Lower leg skin (tissue), 3 donors: ENCODE results near the gene RBM4B.

ENCODE experiments used
- CTCF ChIP-seq, 3 donors: fragments of 450-650 bp; IDR thresholded peaks; one replicate each; pipeline ENCODE4 v1.5.1; 2016; ENCODE audit warnings: antibody characterized with exemption in 3 of 3, mild to moderate bottlenecking in 3 of 3, moderate library complexity in 2 of 3
- POLR2A ChIP-seq, 2 donors: fragments of 450-650 bp; IDR thresholded peaks; one replicate each; pipeline ENCODE4 v1.6.1; 2016 to 2017; ENCODE audit warnings: antibody characterized with exemption in 2 of 2, mild to moderate bottlenecking in 1 of 2, moderate library complexity in 1 of 2

- TF ChIP-seq CTCF (IDR thresholded peaks at IDR 0.05): no peak
- no peak for TF ChIP-seq POLR2A (IDR thresholded peaks at IDR 0.05)
Observed at GRCh38 chr11:66698491-66698890, 20.8 kb upstream of the RBM4B start.
